Parathyroid adenoma (tissue), 2 donors: ENCODE data around the gene TSN.

Experiments
- H2AFZ ChIP-seq: fragments of 300-600 bp; sonication (generic); one replicate; pipeline ENCODE4 v1.7.0; 2017; ENCODE audit warnings: antibody characterized with exemption, mild to moderate bottlenecking
- H3K27ac ChIP-seq: fragments of 300-600 bp; sonication (generic); one replicate; pipeline ENCODE4 v1.7.0; 2017
- H3K27me3 ChIP-seq: fragments of 300-600 bp; sonication (generic); one replicate; pipeline ENCODE4 v1.7.0; 2017; ENCODE audit warnings: low read length; ENCODE audit not compliant: control insufficient read depth, insufficient read depth
- H3K36me3 ChIP-seq: fragments of 300-600 bp; sonication (generic); one replicate; pipeline ENCODE4 v1.7.0; 2017; ENCODE audit warnings: low read length; ENCODE audit not compliant: control insufficient read depth, insufficient read depth
- H3K4me1 ChIP-seq: fragments of 300-600 bp; sonication (generic); one replicate; pipeline ENCODE4 v1.7.0; 2017; ENCODE audit warnings: control low read depth
- H3K4me2 ChIP-seq: fragments of 300-600 bp; sonication (generic); one replicate; pipeline ENCODE4 v1.7.0; 2017; ENCODE audit warnings: low read length
- H3K4me3 ChIP-seq: fragments of 300-600 bp; sonication (generic); one replicate; pipeline ENCODE4 v1.7.0; 2017; ENCODE audit warnings: low read depth, low read length
- H3K79me2 ChIP-seq: fragments of 300-600 bp; sonication (generic); one replicate; pipeline ENCODE4 v1.7.0; 2017; ENCODE audit warnings: control low read depth
- H3K9ac ChIP-seq: fragments of 300-600 bp; sonication (generic); one replicate; pipeline ENCODE4 v1.7.0; 2017; ENCODE audit warnings: mild to moderate bottlenecking
- H3K9me3 ChIP-seq: fragments of 300-600 bp; sonication (generic); one replicate; pipeline ENCODE4 v1.7.0; 2017; ENCODE audit warnings: low read length; ENCODE audit not compliant: control insufficient read depth
- CTCF ChIP-seq: fragments of 300-600 bp; sonication (generic); IDR thresholded peaks from one replicate; pipeline ENCODE4 v1.7.0; 2017; ENCODE audit warnings: antibody characterized with exemption, mild to moderate bottlenecking
- donor health status: primary hyperparathyroidism.

TSN gene

GRCh38 chr2:121778741-121779487 is 23.5 kb downstream of the TSN start:
- Histone ChIP-seq H3K4me3 (no peak overlapping the region), H3K9me3 (no peaks in the 10 kb centered on the region), H3K27me3 (no peaks in the 10 kb centered on the region), H3K27ac (no peak overlapping the region), H3K79me2 (no peaks in the 10 kb centered on the region), H3K36me3 (no peaks in the 10 kb centered on the region), H3K9ac (no peak overlapping the region), H3K4me2 (no peak overlapping the region), H2AFZ (no peak overlapping the region), H3K4me1 (no peaks in the 10 kb centered on the region)
- no peak for TF ChIP-seq CTCF

- Histone ChIP-seq H2AFZ (no peak overlapping the region), H3K4me3 (no peak overlapping the region), H3K9me3 (no peaks in the 10 kb centered on the region), H3K27ac (no peak overlapping the region), H3K4me2 (no peak overlapping the region), H3K27me3 (no peaks in the 10 kb centered on the region), H3K4me1 (no peaks in the 10 kb centered on the region), H3K36me3 (no peaks in the 10 kb centered on the region), H3K79me2 (no peaks in the 10 kb centered on the region), H3K9ac (no peak overlapping the region)
- no peak for TF ChIP-seq CTCF
These were observed 27.7 kb downstream of the TSN start for GRCh38 chr2:121783180-121783579.

- Histone ChIP-seq H3K27ac (no peak overlapping the region), H3K4me1 (no peaks in the 10 kb centered on the region), H3K4me2 (no peak overlapping the region), H2AFZ (no peak overlapping the region), H3K27me3 (no peaks in the 10 kb centered on the region), H3K36me3 (no peaks in the 10 kb centered on the region), H3K79me2 (no peaks in the 10 kb centered on the region), H3K4me3 (no peak overlapping the region), H3K9ac (no peak overlapping the region), H3K9me3 (no peaks in the 10 kb centered on the region)
- no peak for TF ChIP-seq CTCF
These were observed 33.2 kb downstream of the TSN start for GRCh38 chr2:121788685-121789084.

GRCh38 chr2:121790276-121790956 is 35.0 kb downstream of the TSN start:
- no peak overlapping the region for H3K4me2 ChIP-seq
- no peak overlapping the region for H3K4me3 ChIP-seq
- no peaks in the 10 kb centered on the region for H3K4me1 ChIP-seq
- no peaks in the 10 kb centered on the region for H3K79me2 ChIP-seq
- H3K9ac ChIP-seq, result no peak overlapping the region
- H2AFZ ChIP-seq, result no peak overlapping the region
- H3K9me3 ChIP-seq, result no peaks in the 10 kb centered on the region
- no peak overlapping the region for H3K27ac ChIP-seq
- no peak for TF ChIP-seq CTCF
- no peaks in the 10 kb centered on the region for H3K27me3 ChIP-seq
- no peaks in the 10 kb centered on the region for H3K36me3 ChIP-seq

GRCh38 chr2:121791290-121791689 is 35.8 kb downstream of the TSN start:
- no peak overlapping the region for H3K9ac ChIP-seq
- no peaks in the 10 kb centered on the region for H3K27me3 ChIP-seq
- H3K9me3 ChIP-seq, result no peaks in the 10 kb centered on the region
- H3K4me3 ChIP-seq, result no peak overlapping the region
- H3K36me3 ChIP-seq, result no peaks in the 10 kb centered on the region
- no peak overlapping the region for H3K4me2 ChIP-seq
- H3K27ac ChIP-seq, result no peak overlapping the region
- H2AFZ ChIP-seq, result no peak overlapping the region
- no peak for TF ChIP-seq CTCF
- no peaks in the 10 kb centered on the region for H3K79me2 ChIP-seq
- no peaks in the 10 kb centered on the region for H3K4me1 ChIP-seq
